Neural progenitor cell (in vitro differentiated cells): ENCODE data around the gene RCOR1. TPM values are rescaled to one million over a fixed set of nuclear protein-coding genes. Genes with fewer than 3 reads are reported as not detected.
"Not testable (repeated sequence)": the region's sequence is repeated elsewhere in the genome, so short reads cannot be mapped to it uniquely, and the experiment has no call there.

ENCODE experiments used
- DNase-seq: peaks from one replicate; pipeline ENCODE4 v3.0.0-alpha.2; 2016; ENCODE audit warnings: low spot score
- H2AFZ ChIP-seq: fragments of 200-600 bp; sonication (generic); replicated peaks from 2 replicates; pipeline ENCODE4 v1.6.1; 2016; ENCODE audit warnings: antibody characterized with exemption
- H3F3A ChIP-seq: fragments of 200-600 bp; sonication (generic); 2 replicates; pipeline ENCODE4 v1.6.1; 2016; ENCODE audit warnings: antibody characterized with exemption, low read depth
- H3K27ac ChIP-seq: fragments of 200-600 bp; sonication (generic); 2 replicates; pipeline ENCODE4 v1.5.1; 2016; ENCODE audit warnings: mild to moderate bottlenecking
- H3K27me3 ChIP-seq: fragments of 200-600 bp; sonication (generic); 2 replicates; pipeline ENCODE4 v1.6.1; 2016; ENCODE audit warnings: mild to moderate bottlenecking, moderate library complexity
- H3K36me3 ChIP-seq: fragments of 200-600 bp; sonication (generic); 2 replicates; pipeline ENCODE4 v1.5.1; 2016
- H3K4me1 ChIP-seq: fragments of 200-600 bp; sonication (generic); 2 replicates; pipeline ENCODE4 v1.6.1; 2016; ENCODE audit warnings: mixed run types
- H3K4me2 ChIP-seq: fragments of 200-600 bp; sonication (generic); 2 replicates; pipeline ENCODE4 v1.6.1; 2016
- H3K4me3 ChIP-seq: fragments of 200-600 bp; sonication (generic); 2 replicates; pipeline ENCODE4 v1.5.1; 2016
- H3K79me2 ChIP-seq: fragments of 200-600 bp; sonication (generic); 2 replicates; pipeline ENCODE4 v1.6.1; 2016; ENCODE audit warnings: low read depth
- H3K9ac ChIP-seq: fragments of 200-600 bp; sonication (generic); 2 replicates; pipeline ENCODE4 v1.6.1; 2016
- H3K9me3 ChIP-seq: fragments of 200-600 bp; sonication (generic); 2 replicates; pipeline ENCODE4 v1.5.1; 2016; ENCODE audit warnings: low read depth
- H4K20me1 ChIP-seq: fragments of 200-600 bp; sonication (generic); 2 replicates; pipeline ENCODE4 v1.6.1; 2016; ENCODE audit warnings: low read depth
- H3K27ac Mint-ChIP-seq: 3 replicates; pipeline ENCODE4 v1.8.0; 2021; ENCODE audit warnings: mixed read lengths
- H3K27me3 Mint-ChIP-seq: 2 replicates; pipeline ENCODE4 v1.8.0; 2022; ENCODE audit warnings: low read depth, mild to moderate bottlenecking, inconsistent platforms, moderate library complexity, mixed read lengths; ENCODE audit not compliant: insufficient read depth
- H3K36me3 Mint-ChIP-seq: 3 replicates; pipeline ENCODE4 v1.8.0; 2021; ENCODE audit warnings: mixed read lengths
- H3K4me1 Mint-ChIP-seq: 3 replicates; pipeline ENCODE4 v1.8.0; 2021; ENCODE audit warnings: mixed read lengths
- H3K4me3 Mint-ChIP-seq: 3 replicates; pipeline ENCODE4 v1.8.0; 2021; ENCODE audit warnings: mild to moderate bottlenecking, moderate library complexity, mixed read lengths
- H3K9me3 Mint-ChIP-seq: 3 replicates; pipeline ENCODE4 v1.8.0; 2020; ENCODE audit warnings: mixed read lengths
- CTCF ChIP-seq: fragments of 200-600 bp; sonication (generic); IDR thresholded peaks from 2 replicates; pipeline ENCODE4 v1.5.1; 2017; ENCODE audit warnings: antibody characterized with exemption, mild to moderate bottlenecking
- EZH2 ChIP-seq: fragments of 200-600 bp; sonication (generic); IDR thresholded peaks from 2 replicates; pipeline ENCODE4 v1.6.1; 2017; ENCODE audit warnings: antibody characterized with exemption, mild to moderate bottlenecking, moderate library complexity
- EZH2phosphoT487 ChIP-seq: fragments of 200-600 bp; sonication (generic); IDR thresholded peaks from 2 replicates; pipeline ENCODE4 v1.6.1; 2017; ENCODE audit warnings: antibody characterized with exemption
- total RNA-seq: library from RNA; depleted of rRNA; stranded (reverse); fragments of >200 nt; gene quantifications from 2 replicates; pipeline ENCODE4 v1.2.3, GENCODE V29; 2015; ENCODE audit warnings: low replicate concordance

The RCOR1 gene
- total RNA-seq, 1 donor from 2014 or later, result 33.7 TPM

- Histone ChIP-seq H3K27me3 (no peaks in the 10 kb centered on the region), H3K36me3 (no peaks in the 10 kb centered on the region), H2AFZ (no peak overlapping the region), H3K9me3 (no peaks in the 10 kb centered on the region), H3K9ac (no peak overlapping the region), H3K27ac (no peak overlapping the region), H3K4me2 (no peak overlapping the region), H4K20me1 (peaks cover 45% of the 10 kb centered on the region), H3K4me1 (peaks cover 30% of the 10 kb centered on the region), H3K4me3 (no peak overlapping the region), H3F3A (peaks cover 25% of the 10 kb centered on the region), H3K79me2 (peaks cover 97% of the 10 kb centered on the region)
- H3K27me3 Mint-ChIP-seq, result no peaks in the 10 kb centered on the region
- no peak overlapping the region for H3K4me3 Mint-ChIP-seq
- no peaks in the 10 kb centered on the region for H3K9me3 Mint-ChIP-seq
- no peak for DNase-seq
- TF ChIP-seq EZH2 (no peak), CTCF (no peak), EZH2phosphoT487 (no peak)
- H3K4me1 Mint-ChIP-seq, result peaks cover 20% of the 10 kb centered on the region
- H3K36me3 Mint-ChIP-seq, result peaks cover 5% of the 10 kb centered on the region
- H3K27ac Mint-ChIP-seq, result no peak overlapping the region
Observed at GRCh38 chr14:102633906-102634595, 41.6 kb downstream of the RCOR1 start.

DNA sequence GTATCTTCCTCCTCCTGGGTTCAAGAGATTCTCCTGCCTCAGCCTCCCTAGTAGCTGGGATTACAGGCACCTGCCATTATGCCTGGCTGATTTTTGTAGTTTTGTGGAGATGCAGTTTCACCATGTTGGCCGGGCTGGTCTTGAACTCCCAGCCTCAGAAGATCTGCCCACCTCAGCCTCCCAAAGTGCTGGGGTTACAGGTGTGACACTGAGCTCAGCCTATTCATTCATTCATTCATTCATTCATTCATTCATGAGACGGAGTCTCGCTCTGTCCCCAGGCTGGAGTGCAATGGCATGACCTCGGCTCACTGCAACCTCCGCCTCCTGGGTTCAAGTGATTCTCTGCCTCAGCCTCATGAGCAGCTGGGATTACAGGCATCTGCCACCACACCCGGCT is 47.2 kb downstream of the RCOR1 start:
- H4K20me1 ChIP-seq, result peaks cover 61% of the 10 kb centered on the region
- not testable (repeated sequence) for H3K27me3 Mint-ChIP-seq
- peaks cover 99% of the 10 kb centered on the region for H3K79me2 ChIP-seq

DNA sequence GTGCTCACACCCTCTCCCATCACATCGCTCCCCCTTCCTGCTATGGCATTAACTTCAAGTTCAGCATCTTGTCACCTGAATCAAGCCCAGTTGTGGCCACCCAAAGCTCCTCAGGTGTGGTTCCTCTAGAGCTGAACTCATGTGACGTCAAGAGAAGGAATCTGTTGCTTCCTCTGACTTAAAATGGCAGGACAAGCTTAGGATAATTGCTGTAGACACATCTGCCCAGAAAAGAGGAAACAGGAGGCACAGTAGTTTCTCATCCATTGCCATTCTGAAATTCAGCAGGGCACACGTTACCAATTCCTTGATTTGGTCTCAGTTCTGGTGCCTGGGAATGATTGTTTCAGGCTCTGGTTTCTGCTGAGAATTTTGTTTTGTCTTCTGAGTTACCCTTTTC is 52.1 kb downstream of the RCOR1 start:
- Histone ChIP-seq H3F3A (peaks cover 3% of the 10 kb centered on the region), H2AFZ (no peak overlapping the region), H3K79me2 (peaks cover 100% of the 10 kb centered on the region), H3K4me3 (no peak overlapping the region), H3K9ac (no peak overlapping the region), H3K4me1 (peaks cover 25% of the 10 kb centered on the region), H3K27me3 (no peaks in the 10 kb centered on the region), H4K20me1 (peaks cover 77% of the 10 kb centered on the region), H3K27ac (no peak overlapping the region), H3K36me3 (no peaks in the 10 kb centered on the region), H3K4me2 (peak overlapping the region; percentile 16), H3K9me3 (no peaks in the 10 kb centered on the region)
- Mint-ChIP-seq H3K27ac (no peak overlapping the region), H3K36me3 (peaks cover 8% of the 10 kb centered on the region), H3K4me3 (no peak overlapping the region), H3K9me3 (no peaks in the 10 kb centered on the region), H3K4me1 (peaks cover 20% of the 10 kb centered on the region), H3K27me3 (peaks cover 3% of the 10 kb centered on the region)
- no peak for TF ChIP-seq CTCF
- TF ChIP-seq EZH2phosphoT487, result no peak
- no peak for TF ChIP-seq EZH2
- no peak for DNase-seq

More for the DNA sequence above, 47.2 kb downstream of the RCOR1 start:
- H3K4me2 ChIP-seq, H3K27ac Mint-ChIP-seq, H3K27me3 ChIP-seq, H2AFZ ChIP-seq, H3K4me3 Mint-ChIP-seq, H3K9ac ChIP-seq, H3F3A ChIP-seq, H3K4me3 ChIP-seq, H3K4me1 Mint-ChIP-seq, DNase-seq, H3K9me3 Mint-ChIP-seq, H3K9me3 ChIP-seq, H3K36me3 Mint-ChIP-seq, H3K27ac ChIP-seq, H3K36me3 ChIP-seq: not testable (repeated sequence)
- peaks cover 17% of the 10 kb centered on the region for H3K4me1 ChIP-seq

GRCh38 chr14:102645746-102646440 is 53.4 kb downstream of the RCOR1 start:
- Histone ChIP-seq H3K27me3 (no peaks in the 10 kb centered on the region), H3K9ac (no peak overlapping the region), H3K36me3 (no peaks in the 10 kb centered on the region), H2AFZ (no peak overlapping the region), H3K9me3 (no peaks in the 10 kb centered on the region), H3K4me1 (peaks cover 25% of the 10 kb centered on the region), H3F3A (peaks cover 3% of the 10 kb centered on the region), H4K20me1 (peaks cover 72% of the 10 kb centered on the region), H3K79me2 (peaks cover 99% of the 10 kb centered on the region), H3K4me2 (peak overlapping the region; percentile 16), H3K4me3 (no peak overlapping the region), H3K27ac (no peak overlapping the region)
- Mint-ChIP-seq H3K27me3 (peaks cover 3% of the 10 kb centered on the region), H3K9me3 (peaks cover under 1% of the 10 kb centered on the region), H3K4me3 (no peak overlapping the region), H3K36me3 (peaks cover 10% of the 10 kb centered on the region), H3K27ac (no peak overlapping the region), H3K4me1 (peaks cover 21% of the 10 kb centered on the region)
- DNase-seq, result no peak
- no peak for TF ChIP-seq CTCF
- no peak for TF ChIP-seq EZH2phosphoT487
- no peak for TF ChIP-seq EZH2
